Upper lobe of left lung (tissue), 6 donors: ENCODE data around the gene ARNT2. TPM values are rescaled to one million over a fixed set of nuclear protein-coding genes. Genes with fewer than 3 reads are reported as not detected.
"Not testable (repeated sequence)": the region's sequence is repeated elsewhere in the genome, so short reads cannot be mapped to it uniquely, and the experiment has no call there.

Source experiments
- ATAC-seq, 2 donors: fragments of 200-7000 bp; cut with Tn5 transposase; one replicate each; pipeline ENCODE4 v1.9.1; 2022; ENCODE audit warnings: mild to moderate bottlenecking in 2 of 2, moderate library complexity in 2 of 2; ENCODE audit not compliant: low FRiP score in 2 of 2
- DNase-seq, 2 donors: peaks; one replicate each; pipeline ENCODE4 v3.0.0-alpha.2; 2019 to 2020
- H3K27ac ChIP-seq, 4 donors: fragments of 200-600 bp; sonication (generic); one replicate each; pipeline ENCODE4 v1.5.1; 2016 to 2019
- H3K27me3 ChIP-seq, 4 donors: fragments of 200-600 bp; sonication (generic); one replicate each; pipeline ENCODE4 v1.5.1; 2017 to 2019
- H3K36me3 ChIP-seq, 4 donors: fragments of 200-600 bp; sonication (generic); one replicate each; pipeline ENCODE4 v1.5.1; 2016 to 2019
- H3K4me1 ChIP-seq, 4 donors: fragments of 200-600 bp; sonication (generic); one replicate each; pipeline ENCODE4 v1.5.1; 2018 to 2019
- H3K4me3 ChIP-seq, 4 donors: fragments of 200-600 bp; sonication (generic); one replicate each; pipeline ENCODE4 v1.5.1; 2017 to 2019; ENCODE audit warnings: mild to moderate bottlenecking in 2 of 4, moderate library complexity in 1 of 4
- H3K9me3 ChIP-seq, 4 donors: fragments of 200-600 bp; sonication (generic); one replicate each; pipeline ENCODE4 v1.5.1; 2018 to 2019
- EP300 ChIP-seq, 4 donors: sonication (generic); formaldehyde crosslinking; IDR thresholded peaks; one replicate each; pipeline ENCODE4 v1.5.1; 2017; ENCODE audit warnings: antibody characterized with exemption in 4 of 4, control low read depth in 2 of 4
- POLR2A ChIP-seq, 4 donors: fragments of 450-650 bp; IDR thresholded peaks; one replicate each; pipeline ENCODE4 v1.5.1; 2016 to 2017; ENCODE audit warnings: antibody characterized with exemption in 4 of 4, mild to moderate bottlenecking in 2 of 4
- POLR2AphosphoS5 ChIP-seq, 2 donors: sonication (generic); formaldehyde crosslinking; IDR thresholded peaks; one replicate each; pipeline ENCODE4 v1.5.1; 2017; ENCODE audit warnings: antibody characterized with exemption in 2 of 2
- WGBS, 2 donors: methylation state at CpG; one replicate each; pipeline ENCODE4 v1.1.5; 2017 to 2018; 5-methylcytosine and 5-hydroxymethylcytosine counted together
- total RNA-seq, 6 donors: library from RNA; depleted of rRNA in 4 of 6; stranded (reverse); fragments of >200 nt in 4 of 6; gene quantifications; one replicate each; pipeline versions ENCODE4 v1.1.0 to v1.2.1, GENCODE V29; 2016 to 2021
- TF ChIP-seq, protein P1 (sequence below), 6 experiments: fragments of 450-650 bp in 4 of 6; fragments of 200-600 bp in 2 of 6; sonication (generic) in 2 of 6; IDR thresholded peaks; one replicate each; pipeline ENCODE4 v1.5.1; 2016 to 2019; ENCODE audit warnings: antibody characterized with exemption in 6 of 6
- donor health status: DM: no; HTN: no; CAD: no; lungs with moderate emphysema.
- donor health status: DM: no; HTN: yes; CAD: no; lungs with severe emphysema.

Gene ARNT2
- total RNA-seq, 6 donors from 2014 or later = 4.7 to 26.9 (median 8.4) TPM

DNA sequence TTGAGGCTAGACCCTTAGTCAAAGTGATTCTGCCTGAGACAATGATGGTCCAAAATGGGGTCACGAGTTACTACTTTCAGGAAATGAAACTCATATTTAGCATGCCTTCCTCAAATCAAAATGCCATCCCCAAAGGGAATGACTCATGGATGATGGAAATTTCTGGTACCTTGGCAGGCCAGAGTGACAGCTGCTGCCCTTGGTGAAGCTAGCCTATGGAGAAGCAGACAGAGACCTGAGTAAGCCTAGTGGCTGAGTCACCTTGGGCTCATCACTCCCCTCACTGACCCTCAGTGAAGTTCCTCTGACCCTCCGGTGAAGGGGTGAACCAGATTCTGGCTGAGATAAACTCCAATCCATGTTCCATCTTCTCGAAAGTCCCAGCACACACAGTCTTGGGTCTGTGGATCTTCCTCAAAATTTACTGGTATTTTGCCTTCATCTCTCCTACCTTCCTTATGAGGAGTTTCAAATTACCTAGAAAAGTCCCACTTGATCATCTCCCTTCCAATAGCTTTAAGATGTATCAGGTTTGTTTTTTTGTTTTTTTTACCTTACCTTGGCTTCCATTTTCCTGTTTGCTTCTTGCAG lies 236.4 kb downstream of the ARNT2 start:
- Histone ChIP-seq H3K9me3 (no peaks in the 10 kb centered on the region), H3K27ac (no peak overlapping the region), H3K4me1 (peaks cover 0 to 8% (median 3%) of the 10 kb centered on the region in 4 donors), H3K4me3 (no peak overlapping the region), H3K36me3 (no peaks in the 10 kb centered on the region), H3K27me3 (no peaks in the 10 kb centered on the region)
- ATAC-seq (no peak), DNase-seq (no peak)
- 82 to 83% methylated on average over 3 of the region's 3 CpGs for WGBS, 2 donors
- TF ChIP-seq POLR2AphosphoS5 (IDR thresholded peaks at IDR 0.05) = no peak
- TF ChIP-seq POLR2A (IDR thresholded peaks at IDR 0.05) = no peak
- no peak for TF ChIP-seq EP300 (IDR thresholded peaks at IDR 0.05)
- TF ChIP-seq, protein P1, sequence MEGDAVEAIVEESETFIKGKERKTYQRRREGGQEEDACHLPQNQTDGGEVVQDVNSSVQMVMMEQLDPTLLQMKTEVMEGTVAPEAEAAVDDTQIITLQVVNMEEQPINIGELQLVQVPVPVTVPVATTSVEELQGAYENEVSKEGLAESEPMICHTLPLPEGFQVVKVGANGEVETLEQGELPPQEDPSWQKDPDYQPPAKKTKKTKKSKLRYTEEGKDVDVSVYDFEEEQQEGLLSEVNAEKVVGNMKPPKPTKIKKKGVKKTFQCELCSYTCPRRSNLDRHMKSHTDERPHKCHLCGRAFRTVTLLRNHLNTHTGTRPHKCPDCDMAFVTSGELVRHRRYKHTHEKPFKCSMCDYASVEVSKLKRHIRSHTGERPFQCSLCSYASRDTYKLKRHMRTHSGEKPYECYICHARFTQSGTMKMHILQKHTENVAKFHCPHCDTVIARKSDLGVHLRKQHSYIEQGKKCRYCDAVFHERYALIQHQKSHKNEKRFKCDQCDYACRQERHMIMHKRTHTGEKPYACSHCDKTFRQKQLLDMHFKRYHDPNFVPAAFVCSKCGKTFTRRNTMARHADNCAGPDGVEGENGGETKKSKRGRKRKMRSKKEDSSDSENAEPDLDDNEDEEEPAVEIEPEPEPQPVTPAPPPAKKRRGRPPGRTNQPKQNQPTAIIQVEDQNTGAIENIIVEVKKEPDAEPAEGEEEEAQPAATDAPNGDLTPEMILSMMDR (IDR thresholded peaks at IDR 0.05) = no peak

DNA sequence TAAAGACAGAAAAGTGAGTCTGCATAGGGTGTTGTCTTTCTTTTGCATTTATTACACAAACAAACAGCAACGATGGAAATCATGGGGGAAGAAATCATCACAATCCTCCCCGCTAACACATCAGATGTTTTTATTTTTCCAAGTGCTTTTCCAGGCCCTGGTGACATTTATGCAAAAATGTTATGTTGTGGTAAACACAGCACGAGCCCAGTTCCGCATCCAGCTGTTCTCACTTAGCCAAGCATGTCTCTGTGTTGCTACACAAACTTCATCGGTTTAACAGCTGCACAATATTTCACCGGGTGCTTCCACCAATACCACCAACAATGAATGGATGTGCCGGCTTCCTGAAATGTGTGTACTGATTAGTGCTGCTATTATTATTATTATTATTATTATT lies 237.2 kb downstream of the ARNT2 start:
- no peak for DNase-seq
- H3K36me3 ChIP-seq = no peaks in the 10 kb centered on the region
- no peak overlapping the region for H3K27ac ChIP-seq
- no peak for TF ChIP-seq POLR2AphosphoS5 (IDR thresholded peaks at IDR 0.05)
- no peak for TF ChIP-seq EP300 (IDR thresholded peaks at IDR 0.05)
- TF ChIP-seq, protein P1 (IDR thresholded peaks at IDR 0.05) = no peak
- no peak for TF ChIP-seq POLR2A (IDR thresholded peaks at IDR 0.05)
- 69 to 87% methylated on average over 7 of the region's 7 CpGs for WGBS, 2 donors
- ATAC-seq = no peak
- H3K9me3 ChIP-seq = no peaks in the 10 kb centered on the region
- H3K4me1 ChIP-seq = peaks cover 0 to 6% (median 3%) of the 10 kb centered on the region in 4 donors
- H3K4me3 ChIP-seq = no peak overlapping the region
- no peaks in the 10 kb centered on the region for H3K27me3 ChIP-seq

DNA sequence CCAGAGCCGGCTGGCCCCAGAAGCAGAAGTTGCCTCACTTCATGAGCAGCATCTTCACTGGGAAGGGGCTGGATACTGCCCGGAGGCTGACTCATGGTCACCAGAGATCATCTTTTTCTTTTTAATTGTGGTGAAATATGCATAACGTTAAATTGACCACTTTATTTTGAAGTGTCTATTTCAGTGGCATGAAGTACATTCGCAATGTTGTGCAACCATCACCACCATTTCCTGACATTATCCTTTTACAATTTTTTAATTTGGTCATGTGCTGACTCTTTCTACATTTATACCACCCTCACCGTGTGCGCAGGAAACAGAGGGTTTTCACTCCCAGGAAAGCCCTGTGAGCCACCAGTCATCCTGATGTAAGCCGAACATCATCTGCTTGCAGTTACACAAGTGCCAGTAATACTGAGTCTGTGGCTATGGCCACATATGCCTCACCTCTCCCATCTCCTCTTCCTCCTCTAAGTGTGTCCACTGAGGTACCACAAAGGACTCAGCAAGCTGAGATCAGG lies 239.3 kb downstream of the ARNT2 start:
- peak in 1 of 2 donors; percentile 29 for DNase-seq
- 29 to 63% methylated on average over 7 of the region's 7 CpGs for WGBS, 2 donors

DNA sequence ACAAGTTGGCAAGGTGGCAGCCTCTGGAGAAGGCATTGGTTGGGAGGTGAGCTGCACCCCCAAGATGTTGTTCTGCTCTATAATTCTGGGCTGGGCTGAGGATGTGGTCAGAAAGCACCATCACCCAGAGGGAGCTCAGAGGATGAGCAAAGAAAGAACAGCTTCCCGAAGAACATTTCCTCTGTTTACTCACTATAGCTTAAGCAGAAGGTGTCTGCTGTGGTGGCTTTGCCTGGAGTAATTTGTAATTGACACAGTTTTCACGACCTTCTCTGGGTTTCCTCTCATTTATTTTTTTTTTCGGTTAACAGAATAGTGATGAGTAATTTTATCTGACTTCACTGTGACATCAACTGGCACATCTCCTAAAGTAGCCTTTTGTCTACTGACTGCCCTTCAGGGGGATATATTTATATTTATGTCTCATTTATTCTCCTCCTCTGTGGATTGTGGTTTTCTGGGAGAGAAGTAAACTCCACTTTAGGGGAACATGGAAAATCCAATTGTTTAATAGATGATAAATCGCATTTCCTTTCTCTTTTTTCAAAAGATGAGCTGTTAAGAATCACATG lies 241.4 kb downstream of the ARNT2 start:
- Histone ChIP-seq H3K27ac (no peak overlapping the region), H3K36me3 (no peaks in the 10 kb centered on the region), H3K9me3 (no peaks in the 10 kb centered on the region), H3K27me3 (no peaks in the 10 kb centered on the region), H3K4me1 (no peaks in the 10 kb centered on the region), H3K4me3 (no peak overlapping the region)
- no peak for DNase-seq
- ATAC-seq = no peak
- TF ChIP-seq POLR2A (IDR thresholded peaks at IDR 0.05) (no peak), POLR2AphosphoS5 (IDR thresholded peaks at IDR 0.05) (no peak), EP300 (IDR thresholded peaks at IDR 0.05) (no peak)
- TF ChIP-seq, protein P1 (IDR thresholded peaks at IDR 0.05) = no peak
- WGBS, 2 donors = 37 to 45% methylated on average over 4 of the region's 4 CpGs

More for the DNA sequence above, 239.3 kb downstream of the ARNT2 start:
- no peak overlapping the region for H3K4me3 ChIP-seq
- peak in 1 of 2 donors; percentile 8 for ATAC-seq
- no peaks in the 10 kb centered on the region for H3K36me3 ChIP-seq
- H3K27me3 ChIP-seq = no peaks in the 10 kb centered on the region
- H3K9me3 ChIP-seq = no peaks in the 10 kb centered on the region
- H3K27ac ChIP-seq = no peak overlapping the region
- H3K4me1 ChIP-seq = no peaks in the 10 kb centered on the region
- TF ChIP-seq EP300 (IDR thresholded peaks at IDR 0.05) = peak in 1 of 4 donors; percentile 68
- TF ChIP-seq POLR2AphosphoS5 (IDR thresholded peaks at IDR 0.05) = no peak

DNA sequence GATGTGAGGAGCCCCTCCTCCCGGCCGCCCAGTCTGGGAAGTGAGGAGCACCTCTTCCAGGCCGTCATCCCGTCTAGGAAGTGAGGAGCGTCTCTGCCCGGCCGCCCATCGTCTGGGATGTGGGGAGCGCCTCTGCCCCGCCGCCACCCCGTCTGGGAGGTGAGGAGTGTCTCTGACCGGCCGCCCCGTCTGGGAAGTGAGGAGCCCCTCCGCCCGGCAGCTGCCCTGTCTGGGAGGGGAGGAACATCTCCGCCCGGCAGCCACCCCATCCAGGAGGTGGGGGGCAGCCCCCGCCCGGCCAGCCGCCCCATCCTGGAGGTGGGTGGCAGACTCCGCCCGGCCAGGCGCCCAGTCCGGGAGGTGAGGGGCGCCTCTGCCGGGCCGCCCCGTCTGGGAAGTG lies 243.2 kb downstream of the ARNT2 start:
- H3K4me3 ChIP-seq, H3K4me1 ChIP-seq, H3K36me3 ChIP-seq, H3K27ac ChIP-seq, ATAC-seq, H3K27me3 ChIP-seq: not testable (repeated sequence)
- 97 to 100% methylated on average over 2 to 30 of the region's 30 CpGs for WGBS, 2 donors
- H3K9me3 ChIP-seq = peaks cover 3 to 17% (median 11%) of the 10 kb centered on the region in 4 donors
- DNase-seq = peak in 1 of 2 donors; percentile 75

Other genes starting within 250 kb of the ARNT2 start
- 1 to 10 TPM in 4 of 6 donors, under 1 TPM in 2; 0.10 to 4.1 (median 1.1) TPM for gene CTXND1, start 152.2 kb upstream of the ARNT2 start, total RNA-seq